Measurements from ENCODE around the gene SASH1.

GRCh38 chr6:148336901-148337300 lies 5.7 kb upstream of the SASH1 start:
- no peak for TF ChIP-seq CTCF (IDR thresholded peaks at IDR 0.05; ENCODE audit: insufficient read depth, low read depth, low read length)
- TF ChIP-seq EZH2 (IDR thresholded peaks at IDR 0.05; ENCODE audit: insufficient read depth, low read length): no peak

All from astrocyte (in vitro differentiated cells and primary cell).